Measurements from ENCODE around the gene RAPGEF2. TPM values are rescaled to one million over a fixed set of nuclear protein-coding genes. Genes with fewer than 3 reads are reported as not detected.

RAPGEF2 gene
- total and polyA plus RNA-seq, 9 of the 15 experiments (the other 6 are each of a cell fraction or from before 2014, with no cell fraction given) = 3.1 to 32.6 (median 23.1) TPM

DNA sequence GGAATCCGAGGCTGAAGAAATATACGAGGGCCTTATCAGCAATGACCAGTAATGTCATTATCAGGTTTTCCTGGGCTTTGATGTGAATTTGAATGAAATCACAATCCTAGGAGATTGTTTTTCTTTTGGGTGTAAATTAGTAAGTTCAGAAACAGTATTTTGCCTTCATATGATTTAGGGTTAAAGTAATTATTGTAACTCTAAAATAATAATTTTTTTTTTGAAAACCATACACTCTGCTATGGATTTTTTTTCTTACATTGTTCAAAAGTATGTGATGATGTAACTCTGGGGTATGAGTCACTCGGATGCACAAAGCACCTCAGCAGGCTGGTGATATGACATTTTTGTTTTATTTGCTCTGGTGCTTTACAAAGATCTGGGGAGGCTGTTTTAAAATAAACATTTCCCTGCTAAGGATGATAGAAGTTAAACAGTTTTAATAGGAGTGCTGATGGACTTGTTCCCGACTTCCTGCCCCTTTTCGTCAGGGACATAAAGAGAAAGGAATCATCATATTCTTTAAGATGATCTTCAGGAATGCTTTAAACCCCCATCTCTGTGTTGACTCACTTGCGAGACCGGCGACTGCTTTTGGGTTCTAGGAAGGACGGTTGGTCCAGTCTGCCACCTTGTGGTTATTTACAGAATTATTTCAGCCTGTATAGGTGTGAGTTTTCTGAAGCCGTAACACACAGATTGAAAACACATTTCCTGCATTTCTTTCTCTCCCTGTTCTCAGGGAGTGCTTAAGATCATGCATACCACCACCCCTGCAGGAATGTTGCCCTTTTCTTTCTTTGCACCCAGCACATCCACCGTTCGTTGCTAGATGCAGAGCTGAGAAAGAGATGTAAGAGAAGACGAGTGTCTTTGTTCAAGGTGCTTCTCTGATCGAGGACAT lies 72.5 kb downstream of the RAPGEF2 start (continued):
- TF ChIP-seq, protein P1, sequence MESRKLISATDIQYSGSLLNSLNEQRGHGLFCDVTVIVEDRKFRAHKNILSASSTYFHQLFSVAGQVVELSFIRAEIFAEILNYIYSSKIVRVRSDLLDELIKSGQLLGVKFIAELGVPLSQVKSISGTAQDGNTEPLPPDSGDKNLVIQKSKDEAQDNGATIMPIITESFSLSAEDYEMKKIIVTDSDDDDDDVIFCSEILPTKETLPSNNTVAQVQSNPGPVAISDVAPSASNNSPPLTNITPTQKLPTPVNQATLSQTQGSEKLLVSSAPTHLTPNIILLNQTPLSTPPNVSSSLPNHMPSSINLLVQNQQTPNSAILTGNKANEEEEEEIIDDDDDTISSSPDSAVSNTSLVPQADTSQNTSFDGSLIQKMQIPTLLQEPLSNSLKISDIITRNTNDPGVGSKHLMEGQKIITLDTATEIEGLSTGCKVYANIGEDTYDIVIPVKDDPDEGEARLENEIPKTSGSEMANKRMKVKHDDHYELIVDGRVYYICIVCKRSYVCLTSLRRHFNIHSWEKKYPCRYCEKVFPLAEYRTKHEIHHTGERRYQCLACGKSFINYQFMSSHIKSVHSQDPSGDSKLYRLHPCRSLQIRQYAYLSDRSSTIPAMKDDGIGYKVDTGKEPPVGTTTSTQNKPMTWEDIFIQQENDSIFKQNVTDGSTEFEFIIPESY (CRISPR knock-in tag; IDR thresholded peaks at IDR 0.05) = no peak
- TF ChIP-seq TAF15 (IDR thresholded peaks at IDR 0.05; ENCODE audit: low read depth, low read length) = no peak
- TF ChIP-seq XRCC5 (IDR thresholded peaks at IDR 0.05; ENCODE audit: low read depth, low read length) = no peak
- TF ChIP-seq, protein P2, sequence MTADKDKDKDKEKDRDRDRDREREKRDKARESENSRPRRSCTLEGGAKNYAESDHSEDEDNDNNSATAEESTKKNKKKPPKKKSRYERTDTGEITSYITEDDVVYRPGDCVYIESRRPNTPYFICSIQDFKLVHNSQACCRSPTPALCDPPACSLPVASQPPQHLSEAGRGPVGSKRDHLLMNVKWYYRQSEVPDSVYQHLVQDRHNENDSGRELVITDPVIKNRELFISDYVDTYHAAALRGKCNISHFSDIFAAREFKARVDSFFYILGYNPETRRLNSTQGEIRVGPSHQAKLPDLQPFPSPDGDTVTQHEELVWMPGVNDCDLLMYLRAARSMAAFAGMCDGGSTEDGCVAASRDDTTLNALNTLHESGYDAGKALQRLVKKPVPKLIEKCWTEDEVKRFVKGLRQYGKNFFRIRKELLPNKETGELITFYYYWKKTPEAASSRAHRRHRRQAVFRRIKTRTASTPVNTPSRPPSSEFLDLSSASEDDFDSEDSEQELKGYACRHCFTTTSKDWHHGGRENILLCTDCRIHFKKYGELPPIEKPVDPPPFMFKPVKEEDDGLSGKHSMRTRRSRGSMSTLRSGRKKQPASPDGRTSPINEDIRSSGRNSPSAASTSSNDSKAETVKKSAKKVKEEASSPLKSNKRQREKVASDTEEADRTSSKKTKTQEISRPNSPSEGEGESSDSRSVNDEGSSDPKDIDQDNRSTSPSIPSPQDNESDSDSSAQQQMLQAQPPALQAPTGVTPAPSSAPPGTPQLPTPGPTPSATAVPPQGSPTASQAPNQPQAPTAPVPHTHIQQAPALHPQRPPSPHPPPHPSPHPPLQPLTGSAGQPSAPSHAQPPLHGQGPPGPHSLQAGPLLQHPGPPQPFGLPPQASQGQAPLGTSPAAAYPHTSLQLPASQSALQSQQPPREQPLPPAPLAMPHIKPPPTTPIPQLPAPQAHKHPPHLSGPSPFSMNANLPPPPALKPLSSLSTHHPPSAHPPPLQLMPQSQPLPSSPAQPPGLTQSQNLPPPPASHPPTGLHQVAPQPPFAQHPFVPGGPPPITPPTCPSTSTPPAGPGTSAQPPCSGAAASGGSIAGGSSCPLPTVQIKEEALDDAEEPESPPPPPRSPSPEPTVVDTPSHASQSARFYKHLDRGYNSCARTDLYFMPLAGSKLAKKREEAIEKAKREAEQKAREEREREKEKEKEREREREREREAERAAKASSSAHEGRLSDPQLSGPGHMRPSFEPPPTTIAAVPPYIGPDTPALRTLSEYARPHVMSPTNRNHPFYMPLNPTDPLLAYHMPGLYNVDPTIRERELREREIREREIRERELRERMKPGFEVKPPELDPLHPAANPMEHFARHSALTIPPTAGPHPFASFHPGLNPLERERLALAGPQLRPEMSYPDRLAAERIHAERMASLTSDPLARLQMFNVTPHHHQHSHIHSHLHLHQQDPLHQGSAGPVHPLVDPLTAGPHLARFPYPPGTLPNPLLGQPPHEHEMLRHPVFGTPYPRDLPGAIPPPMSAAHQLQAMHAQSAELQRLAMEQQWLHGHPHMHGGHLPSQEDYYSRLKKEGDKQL (CRISPR knock-in tag; IDR thresholded peaks at IDR 0.05; ENCODE audit: borderline replicate concordance) = no peak
- TF ChIP-seq PHF21A (IDR thresholded peaks at IDR 0.05; ENCODE audit: borderline replicate concordance, low read depth) = no peak
- TF ChIP-seq BDP1 (IDR thresholded peaks at IDR 0.05; ENCODE audit: insufficient read depth, insufficient read length) = no peak
- no peak for TF ChIP-seq BRD4 (IDR thresholded peaks at IDR 0.05)
- no peak for TF ChIP-seq HSF4 (CRISPR knock-in tag; IDR thresholded peaks at IDR 0.05; ENCODE audit: borderline replicate concordance)
- TF ChIP-seq, protein P3, sequence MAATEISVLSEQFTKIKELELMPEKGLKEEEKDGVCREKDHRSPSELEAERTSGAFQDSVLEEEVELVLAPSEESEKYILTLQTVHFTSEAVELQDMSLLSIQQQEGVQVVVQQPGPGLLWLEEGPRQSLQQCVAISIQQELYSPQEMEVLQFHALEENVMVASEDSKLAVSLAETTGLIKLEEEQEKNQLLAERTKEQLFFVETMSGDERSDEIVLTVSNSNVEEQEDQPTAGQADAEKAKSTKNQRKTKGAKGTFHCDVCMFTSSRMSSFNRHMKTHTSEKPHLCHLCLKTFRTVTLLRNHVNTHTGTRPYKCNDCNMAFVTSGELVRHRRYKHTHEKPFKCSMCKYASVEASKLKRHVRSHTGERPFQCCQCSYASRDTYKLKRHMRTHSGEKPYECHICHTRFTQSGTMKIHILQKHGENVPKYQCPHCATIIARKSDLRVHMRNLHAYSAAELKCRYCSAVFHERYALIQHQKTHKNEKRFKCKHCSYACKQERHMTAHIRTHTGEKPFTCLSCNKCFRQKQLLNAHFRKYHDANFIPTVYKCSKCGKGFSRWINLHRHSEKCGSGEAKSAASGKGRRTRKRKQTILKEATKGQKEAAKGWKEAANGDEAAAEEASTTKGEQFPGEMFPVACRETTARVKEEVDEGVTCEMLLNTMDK (IDR thresholded peaks at IDR 0.05; ENCODE audit: borderline replicate concordance, insufficient read depth, low read depth, low read length, poor library complexity, severe bottlenecking) = no peak
- TF ChIP-seq CHCHD3 (CRISPR knock-in tag; IDR thresholded peaks at IDR 0.05) = no peak
- peak; percentile 20; the same call in 1 of the 2 replicates for TF ChIP-seq CBFA2T2 (conservative IDR thresholded peaks at IDR 0.05)
- TF ChIP-seq KAT8 (IDR thresholded peaks at IDR 0.05; ENCODE audit: low read depth) = no peak
- TF ChIP-seq SRSF3 (IDR thresholded peaks at IDR 0.05; ENCODE audit: insufficient read depth, low read length) = no peak
- TF ChIP-seq HNRNPH1 (optimal IDR thresholded peaks at IDR 0.05; ENCODE audit: low read depth, low read length) = no peak
- no peak for TF ChIP-seq PRPF4 (IDR thresholded peaks at IDR 0.05; ENCODE audit: insufficient read depth, low read depth, low read length, poor library complexity, severe bottlenecking)
- TF ChIP-seq ZBTB9 (CRISPR knock-in tag; IDR thresholded peaks at IDR 0.05) = no peak
